Trophoblast cell (in vitro differentiated cells and primary cell): ENCODE data around the gene MBD3.

Experiments used
- DNase-seq, 2 donors: peaks; one replicate each; pipeline ENCODE4 v3.0.0-alpha.2; 2016
- H2AFZ ChIP-seq: 2 replicates; pipeline ENCODE4 v1.6.1; 2013; ENCODE audit warnings: low read length, moderate library complexity, mild to moderate bottlenecking; ENCODE audit not compliant: insufficient read depth, poor library complexity
- H2AK5ac ChIP-seq: 2 replicates; pipeline ENCODE4 v1.6.1; 2013; ENCODE audit warnings: mild to moderate bottlenecking, low read length
- H2BK120ac ChIP-seq: 2 replicates; pipeline ENCODE4 v1.6.1; 2013; ENCODE audit warnings: low read length, mild to moderate bottlenecking, moderate library complexity; ENCODE audit not compliant: insufficient read depth, poor library complexity
- H2BK12ac ChIP-seq: 2 replicates; pipeline ENCODE4 v1.6.1; 2013; ENCODE audit warnings: mild to moderate bottlenecking, low read length, moderate library complexity
- H2BK5ac ChIP-seq: 2 replicates; pipeline ENCODE4 v1.6.1; 2013; ENCODE audit warnings: low read length, low read depth, moderate library complexity, mild to moderate bottlenecking; ENCODE audit not compliant: poor library complexity
- H3K14ac ChIP-seq: 2 replicates; pipeline ENCODE4 v1.6.1; 2013; ENCODE audit warnings: mild to moderate bottlenecking, low read length
- H3K18ac ChIP-seq: 2 replicates; pipeline ENCODE4 v1.6.1; 2013; ENCODE audit warnings: mild to moderate bottlenecking, low read length
- H3K23ac ChIP-seq: 2 replicates; pipeline ENCODE4 v1.6.1; 2013; ENCODE audit warnings: low read length
- H3K27ac ChIP-seq: 2 replicates; pipeline ENCODE4 v1.5.1; 2013; ENCODE audit warnings: low read depth, mild to moderate bottlenecking, inconsistent platforms, low read length, moderate library complexity
- H3K27me3 ChIP-seq: 2 replicates; pipeline ENCODE4 v1.6.1; 2013; ENCODE audit warnings: inconsistent platforms, mild to moderate bottlenecking, low read length, moderate library complexity; ENCODE audit not compliant: insufficient read depth
- H3K36me3 ChIP-seq, 2 experiments: 1 replicate in 1 of 2; 2 replicates in 1 of 2; pipeline ENCODE4 v1.6.1; 2013; ENCODE audit warnings: low read length in 2 of 2, mild to moderate bottlenecking in 2 of 2, moderate library complexity in 1 of 2; ENCODE audit not compliant: insufficient read depth in 2 of 2, control insufficient read depth in 1 of 2
- H3K4ac ChIP-seq: 2 replicates; pipeline ENCODE4 v1.6.1; 2013; ENCODE audit warnings: low read depth, mild to moderate bottlenecking, low read length, moderate library complexity
- H3K4me1 ChIP-seq, 2 experiments: 1 replicate in 1 of 2; 2 replicates in 1 of 2; pipeline ENCODE4 v1.6.1; 2013; ENCODE audit warnings: low read length in 2 of 2, mild to moderate bottlenecking in 2 of 2, moderate library complexity in 1 of 2; ENCODE audit not compliant: insufficient read depth in 2 of 2, control insufficient read depth in 1 of 2
- H3K4me2 ChIP-seq: 2 replicates; pipeline ENCODE4 v1.6.1; 2013; ENCODE audit warnings: inconsistent platforms, mild to moderate bottlenecking, low read length, moderate library complexity
- H3K4me3 ChIP-seq: 2 replicates; pipeline ENCODE4 v1.5.1; 2013; ENCODE audit warnings: mild to moderate bottlenecking, low read depth, low read length, inconsistent platforms
- H3K79me1 ChIP-seq: one replicate; pipeline ENCODE4 v1.6.1; 2013; ENCODE audit warnings: low read length
- H3K79me2 ChIP-seq: 2 replicates; pipeline ENCODE4 v1.6.1; 2013; ENCODE audit warnings: low read length, mild to moderate bottlenecking; ENCODE audit not compliant: control insufficient read depth, insufficient read depth, poor library complexity
- H3K9ac ChIP-seq: 2 replicates; pipeline ENCODE4 v1.6.1; 2013; ENCODE audit warnings: mild to moderate bottlenecking, low read length
- H3K9me3 ChIP-seq: 2 replicates; pipeline ENCODE4 v1.6.1; 2013; ENCODE audit warnings: low read depth, mild to moderate bottlenecking, control low read depth, inconsistent platforms, low read length; ENCODE audit not compliant: insufficient read depth
- H4K12ac ChIP-seq: 2 replicates; pipeline ENCODE4 v1.6.1; 2013; ENCODE audit warnings: low read depth, mild to moderate bottlenecking, low read length, moderate library complexity
- H4K8ac ChIP-seq: 2 replicates; pipeline ENCODE4 v1.6.1; 2013; ENCODE audit warnings: low read depth, mild to moderate bottlenecking, low read length, moderate library complexity
- H4K91ac ChIP-seq: one replicate; pipeline ENCODE4 v1.6.1; 2013; ENCODE audit warnings: low read depth, mild to moderate bottlenecking, low read length, moderate library complexity
- WGBS: extraction: QIAGEN DNeasy Blood & Tissue Kit; methylation state at CpG from one replicate; pipeline ENCODE4 v1.1.7; 2013; ENCODE audit warnings: missing lambda C conversion rate; ENCODE audit not compliant: insufficient read length, insufficient coverage; ENCODE audit errors: extremely low coverage; 5-methylcytosine and 5-hydroxymethylcytosine counted together

MBD3 gene

DNA sequence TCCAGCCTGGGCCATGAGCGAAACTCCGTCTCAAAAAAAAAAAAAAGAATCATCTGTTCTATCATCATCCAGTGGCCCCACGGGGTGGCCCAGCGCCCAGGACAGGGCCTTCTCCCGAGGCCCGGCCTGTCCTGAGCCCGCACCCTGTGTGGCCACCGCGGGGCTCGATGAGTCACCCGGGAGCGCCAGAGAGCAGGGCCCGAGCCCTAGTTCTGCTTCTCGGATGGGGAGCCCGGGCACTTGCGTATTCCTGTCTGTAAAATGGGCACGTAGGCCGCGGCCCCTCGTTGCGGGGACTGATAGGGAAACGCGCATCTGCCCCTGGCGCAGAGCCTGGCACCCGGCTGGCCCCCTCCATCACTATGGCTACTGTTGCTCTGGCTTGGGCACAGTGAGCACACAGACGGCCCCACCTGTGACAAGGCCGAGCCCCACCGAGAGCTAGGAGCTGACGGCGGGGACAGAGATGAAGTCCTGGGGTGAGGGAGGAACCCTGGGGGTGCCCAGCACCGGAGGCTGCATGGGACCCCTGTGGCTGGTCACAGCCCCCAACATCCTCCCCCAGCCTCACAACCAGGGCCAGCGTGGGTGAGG, 33.8 kb upstream of the MBD3 start:
- Histone ChIP-seq H3K9ac (no peak overlapping the region), H3K23ac (no peak overlapping the region), H3K27ac (no peak overlapping the region), H3K4me3 (no peak overlapping the region), H3K4me2 (no peak overlapping the region), H2BK5ac (no peak overlapping the region), H2BK12ac (no peak overlapping the region), H4K12ac (no peak overlapping the region), H3K79me2 (no peaks in the 10 kb centered on the region), H3K14ac (no peak overlapping the region), H2AFZ (no peak overlapping the region), H2AK5ac (no peak overlapping the region), H4K8ac (no peak overlapping the region), H3K18ac (no peak overlapping the region), H4K91ac (no peak overlapping the region), H2BK120ac (no peak overlapping the region), H3K36me3 (peaks cover 74 to 77% of the 10 kb centered on the region in 2 experiments), H3K9me3 (peaks cover 3% of the 10 kb centered on the region), H3K4ac (no peak overlapping the region), H3K79me1 (no peaks in the 10 kb centered on the region), H3K27me3 (no peaks in the 10 kb centered on the region), H3K4me1 (no peaks in the 10 kb centered on the region)
- WGBS = no CpG with 5 or more reads among the region's 32 CpGs
- DNase-seq = no peak

DNA sequence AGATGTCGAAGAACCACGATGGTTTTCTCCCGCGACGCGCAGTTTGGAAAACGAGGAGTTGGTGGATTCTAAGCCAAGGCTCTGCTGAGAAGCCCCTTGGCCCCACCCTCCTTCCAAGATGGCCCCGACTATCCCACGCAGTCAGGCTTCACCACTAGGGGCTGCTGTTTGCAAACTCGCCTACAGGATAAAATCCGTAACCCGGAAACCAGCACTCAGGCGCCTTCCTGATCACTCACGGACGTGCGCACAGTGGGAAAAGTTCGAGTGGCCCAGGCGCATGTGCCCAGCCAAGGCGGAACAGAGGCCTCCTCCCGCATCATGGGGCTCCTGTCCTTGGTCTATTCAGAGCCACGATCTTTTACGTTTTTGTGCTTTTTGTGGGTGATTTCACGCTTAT, 31.8 kb upstream of the MBD3 start:
- Histone ChIP-seq H3K18ac (no peak overlapping the region), H3K4me1 (no peaks in the 10 kb centered on the region), H3K79me2 (no peaks in the 10 kb centered on the region), H2BK120ac (no peak overlapping the region), H2BK12ac (no peak overlapping the region), H2AFZ (no peak overlapping the region), H3K4me2 (no peak overlapping the region), H3K9ac (no peak overlapping the region), H3K23ac (no peak overlapping the region), H3K79me1 (no peaks in the 10 kb centered on the region), H4K12ac (no peak overlapping the region), H3K27ac (no peak overlapping the region), H3K4me3 (no peak overlapping the region), H2AK5ac (no peak overlapping the region), H3K27me3 (no peaks in the 10 kb centered on the region), H3K14ac (no peak overlapping the region), H3K36me3 (peaks cover 77 to 79% of the 10 kb centered on the region in 2 experiments), H4K91ac (no peak overlapping the region), H2BK5ac (no peak overlapping the region), H4K8ac (no peak overlapping the region), H3K9me3 (no peaks in the 10 kb centered on the region), H3K4ac (no peak overlapping the region)
- DNase-seq = peak; percentile 50 to 79
- WGBS = no CpG with 5 or more reads among the region's 23 CpGs

DNA sequence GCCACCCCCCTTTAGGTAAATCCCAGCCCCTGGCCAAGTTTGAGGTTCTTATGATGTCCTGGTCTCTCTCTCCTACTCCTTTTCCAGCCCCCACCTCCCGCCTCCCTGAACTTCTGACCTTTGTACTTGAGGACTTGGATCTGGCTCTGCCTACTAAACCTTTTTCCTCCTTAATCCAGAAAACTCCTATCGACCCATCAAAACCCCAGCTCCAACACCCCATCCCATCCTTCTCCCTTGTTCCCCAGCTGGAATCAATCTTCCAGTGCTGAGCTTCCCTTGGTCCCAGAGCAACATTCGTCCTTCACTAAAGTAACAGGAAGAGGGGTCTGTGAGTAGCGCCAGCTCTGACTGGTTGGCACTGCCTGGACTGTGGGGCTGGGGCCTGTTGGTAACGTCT, 29.9 kb upstream of the MBD3 start:
- H2AFZ ChIP-seq = no peak overlapping the region
- no peak for DNase-seq
- H3K79me1 ChIP-seq = no peaks in the 10 kb centered on the region
- peak overlapping the region; percentile 27 for H4K12ac ChIP-seq
- no peak overlapping the region for H4K91ac ChIP-seq
- H2BK12ac ChIP-seq = no peak overlapping the region
- 100% methylated on average over 1 of the region's 5 CpGs for WGBS
- no peak overlapping the region for H3K4ac ChIP-seq
- no peaks in the 10 kb centered on the region for H3K4me1 ChIP-seq
- H3K27me3 ChIP-seq = no peaks in the 10 kb centered on the region
- no peak overlapping the region for H3K4me2 ChIP-seq
- no peak overlapping the region for H3K27ac ChIP-seq
- no peak overlapping the region for H3K23ac ChIP-seq
- H2BK5ac ChIP-seq = no peak overlapping the region
- no peak overlapping the region for H3K14ac ChIP-seq
- no peak overlapping the region for H3K9ac ChIP-seq
- no peak overlapping the region for H2BK120ac ChIP-seq
- H3K4me3 ChIP-seq = no peak overlapping the region
- peaks cover 1% of the 10 kb centered on the region for H3K9me3 ChIP-seq
- H2AK5ac ChIP-seq = no peak overlapping the region
- H4K8ac ChIP-seq = no peak overlapping the region
- H3K36me3 ChIP-seq = peaks cover 92 to 94% of the 10 kb centered on the region in 2 experiments
- no peaks in the 10 kb centered on the region for H3K79me2 ChIP-seq
- no peak overlapping the region for H3K18ac ChIP-seq

DNA sequence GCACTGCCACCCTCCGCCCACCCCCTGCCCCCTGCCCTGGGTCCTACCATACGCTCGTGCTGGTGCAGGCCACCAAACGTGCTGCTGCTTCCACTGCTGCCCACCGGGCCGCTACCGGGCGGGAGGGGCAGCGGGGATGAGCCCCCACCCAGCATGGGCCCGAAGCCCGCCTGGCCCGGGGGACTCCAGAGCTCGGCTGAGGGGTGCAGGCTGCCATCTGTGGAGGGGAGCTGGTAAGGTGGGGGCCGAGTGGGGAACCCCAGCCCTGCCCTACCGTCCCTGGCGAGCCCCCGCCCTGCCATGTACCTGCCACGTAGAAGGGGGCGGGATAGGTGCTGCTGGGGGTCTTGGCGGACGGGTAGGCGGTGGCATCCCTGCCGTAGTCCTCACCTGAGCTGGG, 29.3 kb upstream of the MBD3 start:
- Histone ChIP-seq H3K9me3 (peaks cover 1% of the 10 kb centered on the region), H3K27ac (no peak overlapping the region), H3K4me3 (no peak overlapping the region), H3K79me1 (no peaks in the 10 kb centered on the region), H2BK5ac (no peak overlapping the region), H2AFZ (no peak overlapping the region), H3K23ac (no peak overlapping the region), H4K12ac (no peak overlapping the region), H3K79me2 (no peaks in the 10 kb centered on the region), H2BK12ac (no peak overlapping the region), H3K9ac (no peak overlapping the region), H2AK5ac (no peak overlapping the region), H3K4me2 (no peak overlapping the region), H2BK120ac (no peak overlapping the region), H3K27me3 (no peaks in the 10 kb centered on the region), H4K91ac (no peak overlapping the region), H4K8ac (no peak overlapping the region), H3K18ac (no peak overlapping the region), H3K4me1 (no peaks in the 10 kb centered on the region), H3K36me3 (peaks cover 93 to 95% of the 10 kb centered on the region in 2 experiments), H3K4ac (no peak overlapping the region), H3K14ac (no peak overlapping the region)
- no CpG with 5 or more reads among the region's 23 CpGs for WGBS
- no peak for DNase-seq
